H1 (cell line): ENCODE data around the gene ABL1. TPM values are rescaled to one million over a fixed set of nuclear protein-coding genes. Genes with fewer than 3 reads are reported as not detected.
A peak's percentile ranks its signal among the peaks of the same experiment; 100 is the strongest.

Experiments used
- CTCF ChIA-PET: fragments of 300-600 bp; sonication (Branson Sonifier 250); formaldehyde crosslinking; loops from one replicate; lab custom pipeline; 2021; ENCODE audit not compliant: partially characterized antibody; lab: Charles Lee
- POLR2A ChIA-PET: fragments of 300-600 bp; sonication (Branson Sonifier 250); formaldehyde crosslinking; loops from one replicate; lab custom pipeline; 2021; ENCODE audit warnings: inconsistent platforms; ENCODE audit not compliant: partially characterized antibody; lab: Charles Lee
- DNase-seq, 2 experiments: peaks; one replicate each; pipeline versions ENCODE4 v3.0.0 to v3.0.0-alpha.2; 2010 to 2022; ENCODE audit warnings: low spot score in 2 of 2, low read depth in 1 of 2, mixed read lengths in 1 of 2
- FAIRE-seq: peaks from 2 replicates; lab custom pipeline; 2011; peaks lifted over from hg19 to GRCh38; lab: Jason Lieb, UNC
- H2AFZ ChIP-seq: 2 replicates; pipeline ENCODE4 v1.8.1; 2012; ENCODE audit warnings: low read length, inconsistent platforms
- H2AK5ac ChIP-seq: 2 replicates; pipeline ENCODE4 v1.6.1; 2013; ENCODE audit warnings: low read depth, low read length
- H2BK120ac ChIP-seq: replicated peaks from 2 replicates; pipeline ENCODE3; 2013; ENCODE audit warnings: low read depth, low read length, inconsistent platforms
- H2BK12ac ChIP-seq: 2 replicates; pipeline ENCODE4 v1.6.1; 2013; ENCODE audit warnings: low read depth, low read length
- H2BK15ac ChIP-seq: 2 replicates; pipeline ENCODE4 v1.6.1; 2013; ENCODE audit warnings: low read length
- H2BK20ac ChIP-seq: 2 replicates; pipeline ENCODE4 v1.6.1; 2013; ENCODE audit warnings: low read length
- H2BK5ac ChIP-seq: 2 replicates; pipeline ENCODE4 v1.6.1; 2013; ENCODE audit warnings: low read depth, low read length
- H3K14ac ChIP-seq: 2 replicates; pipeline ENCODE4 v1.6.1; 2013; ENCODE audit warnings: inconsistent platforms; ENCODE audit not compliant: insufficient read length
- H3K18ac ChIP-seq: 2 replicates; pipeline ENCODE4 v1.6.1; 2013; ENCODE audit warnings: low read length; ENCODE audit errors: extremely low read depth
- H3K23ac ChIP-seq: 2 replicates; pipeline ENCODE4 v1.6.1; 2013; ENCODE audit warnings: inconsistent platforms; ENCODE audit not compliant: insufficient read length
- H3K23me2 ChIP-seq: 2 replicates; pipeline ENCODE4 v1.6.1; 2013; ENCODE audit warnings: low read depth, low read length
- H3K27ac ChIP-seq: 2 replicates; pipeline ENCODE4 v1.6.1; 2011; ENCODE audit warnings: low read depth, low read length, inconsistent platforms
- H3K27me3 ChIP-seq, 4 experiments: replicated peaks in 1 of 4; 1 replicate in 1 of 4; 2 replicates in 3 of 4; pipeline versions ENCODE4 v1.6.1 to v1.8.1; 2011 to 2013; ENCODE audit warnings: low read length in 3 of 4, mild to moderate bottlenecking in 3 of 4, inconsistent platforms in 2 of 4, mixed read lengths in 2 of 4, moderate library complexity in 1 of 4; ENCODE audit not compliant: control insufficient read depth in 3 of 4, insufficient read depth in 3 of 4; ENCODE audit errors: extremely low read depth in 1 of 4
- H3K36me3 ChIP-seq, 4 experiments: 2 replicates each; pipeline versions ENCODE4 v1.6.1 to v1.8.1; 2011 to 2013; ENCODE audit warnings: mild to moderate bottlenecking in 4 of 4, low read length in 3 of 4, moderate library complexity in 2 of 4, control low read depth in 1 of 4, inconsistent platforms in 1 of 4; ENCODE audit not compliant: insufficient read depth in 4 of 4, control insufficient read depth in 2 of 4
- H3K4ac ChIP-seq: replicated peaks from 2 replicates; pipeline ENCODE3; 2013; ENCODE audit warnings: low read length, low read depth, mixed read lengths, inconsistent platforms; ENCODE audit not compliant: insufficient read length
- H3K4me1 ChIP-seq, 4 experiments: replicated peaks in 1 of 4; 1 replicate in 1 of 4; 2 replicates in 3 of 4; pipeline versions ENCODE4 v1.6.1 to v1.8.1; 2011 to 2013; ENCODE audit warnings: low read length in 3 of 4, inconsistent platforms in 2 of 4, mixed read lengths in 1 of 4; ENCODE audit not compliant: insufficient read depth in 4 of 4, control insufficient read depth in 3 of 4
- H3K4me2 ChIP-seq, 2 experiments: 2 replicates each; pipeline versions ENCODE4 v1.6.1 to v1.8.1; 2011 to 2013; ENCODE audit warnings: low read depth in 2 of 2, low read length in 2 of 2, control low read depth in 1 of 2, inconsistent platforms in 1 of 2, mild to moderate bottlenecking in 1 of 2; ENCODE audit not compliant: insufficient read depth in 1 of 2
- H3K4me3 ChIP-seq, 4 experiments: fragments of 200-600, 300-600 bp in 1 of 4; sonication (generic), shearing (Covaris generic), sonication (Bioruptor Twin) in 1 of 4; 2 replicates each; pipeline versions ENCODE4 v1.5.1 to v1.8.1; 2011 to 2016; ENCODE audit warnings: low read length in 4 of 4, low read depth in 3 of 4, control low read depth in 2 of 4, inconsistent platforms in 2 of 4, mild to moderate bottlenecking in 2 of 4, mixed read lengths in 1 of 4, moderate library complexity in 1 of 4; ENCODE audit not compliant: insufficient read depth in 2 of 4; ENCODE audit errors: extremely low read depth in 1 of 4
- H3K56ac ChIP-seq: replicated peaks from 2 replicates; pipeline ENCODE3; 2013; ENCODE audit warnings: low read depth, mild to moderate bottlenecking, mixed read lengths, low read length, inconsistent platforms; ENCODE audit not compliant: insufficient read length
- H3K79me1 ChIP-seq: 2 replicates; pipeline ENCODE4 v1.6.1; 2013; ENCODE audit warnings: low read depth, low read length, control low read depth
- H3K79me2 ChIP-seq, 2 experiments: 2 replicates each; pipeline versions ENCODE4 v1.6.1 to v1.8.1; 2012 to 2013; ENCODE audit warnings: low read length in 2 of 2, mild to moderate bottlenecking in 2 of 2, inconsistent platforms in 1 of 2; ENCODE audit not compliant: insufficient read depth in 2 of 2, control insufficient read depth in 1 of 2
- H3K9ac ChIP-seq, 4 experiments: replicated peaks in 1 of 4; 1 replicate in 1 of 4; 2 replicates in 3 of 4; pipeline versions ENCODE4 v1.6.1 to v1.8.1; 2011 to 2013; ENCODE audit warnings: low read depth in 3 of 4, low read length in 3 of 4, control low read depth in 2 of 4, mild to moderate bottlenecking in 2 of 4, moderate library complexity in 2 of 4, inconsistent platforms in 1 of 4; ENCODE audit errors: extremely low read depth in 1 of 4
- H3K9me3 ChIP-seq, 2 experiments: 2 replicates each; pipeline versions ENCODE4 v1.6.1 to v1.8.1; 2012 to 2013; ENCODE audit warnings: mild to moderate bottlenecking in 2 of 2, moderate library complexity in 2 of 2, control low read depth in 1 of 2, inconsistent platforms in 1 of 2, low read depth in 1 of 2, low read length in 1 of 2, mixed read lengths in 1 of 2; ENCODE audit not compliant: insufficient read depth in 2 of 2
- H4K20me1 ChIP-seq, 2 experiments: replicated peaks in 1 of 2; 2 replicates each; pipeline versions ENCODE3 to v1.8.1; 2011 to 2013; ENCODE audit warnings: inconsistent platforms in 2 of 2, low read length in 2 of 2, mild to moderate bottlenecking in 1 of 2; ENCODE audit not compliant: insufficient read depth in 2 of 2, control insufficient read depth in 1 of 2
- H4K5ac ChIP-seq: 2 replicates; pipeline ENCODE4 v1.6.1; 2013; ENCODE audit warnings: low read length, low read depth, mixed read lengths, inconsistent platforms; ENCODE audit not compliant: insufficient read length
- H4K8ac ChIP-seq: 2 replicates; pipeline ENCODE4 v1.8.0; 2013; ENCODE audit warnings: mild to moderate bottlenecking, moderate library complexity, low read length, inconsistent platforms; ENCODE audit not compliant: insufficient read depth; ENCODE audit errors: extremely low read depth
- H4K91ac ChIP-seq: replicated peaks from 2 replicates; pipeline ENCODE3; 2013; ENCODE audit warnings: low read length, mixed read lengths, inconsistent platforms; ENCODE audit not compliant: insufficient read length
- CBX8 ChIP-seq: fragments of 300-800, 300-1000 bp; sonication (generic); IDR thresholded peaks from 2 replicates; pipeline ENCODE4 v1.7.1; 2016; ENCODE audit warnings: low read depth, low read length, borderline replicate concordance
- CTCF ChIP-seq, 3 experiments: IDR thresholded peaks; 1 replicate in 2 of 3; 2 replicates in 1 of 3; pipeline versions ENCODE4 v1.5.1 to v1.6.1; 2011; ENCODE audit warnings: low read length in 3 of 3, mild to moderate bottlenecking in 3 of 3, inconsistent platforms in 2 of 3, low read depth in 1 of 3, moderate library complexity in 1 of 3; ENCODE audit not compliant: insufficient read depth in 1 of 3; ENCODE audit errors: control extremely low read depth in 1 of 3
- E2F6 ChIP-seq: IDR thresholded peaks from 2 replicates; pipeline ENCODE4 v1.6.1; 2012; ENCODE audit warnings: inconsistent platforms
- EZH2 ChIP-seq: fragments of 200-600 bp; sonication (generic); IDR thresholded peaks from 2 replicates; pipeline ENCODE4 v1.7.1; 2012; ENCODE audit warnings: low read depth, mild to moderate bottlenecking, moderate library complexity, low read length, inconsistent platforms; ENCODE audit not compliant: severe bottlenecking
- KDM1A ChIP-seq: fragments of 200-600, 300-600 bp; sonication (generic); IDR thresholded peaks from 2 replicates; pipeline ENCODE4 v1.7.1; 2016; ENCODE audit warnings: mild to moderate bottlenecking, low read length, borderline replicate concordance
- POU5F1 ChIP-seq: IDR thresholded peaks from 2 replicates; pipeline ENCODE4 v1.6.1; 2011; ENCODE audit warnings: low read depth, mild to moderate bottlenecking, low read length, moderate library complexity
- SP1 ChIP-seq: IDR thresholded peaks from 2 replicates; pipeline ENCODE4 v1.6.1; 2011; ENCODE audit warnings: low read depth, low read length
- TCF12 ChIP-seq: IDR thresholded peaks from 2 replicates; pipeline ENCODE4 v1.6.1; 2011; ENCODE audit warnings: low read depth, mild to moderate bottlenecking, low read length
- WGBS, 2 experiments: shearing (Covaris generic) in 1 of 2; methylation state at CpG; one replicate each; pipeline versions ENCODE4 v1.1.6 to v1.1.7; 2013 to 2015; ENCODE audit warnings: low lambda C conversion rate in 2 of 2, mixed read lengths in 2 of 2, inconsistent platforms in 1 of 2, low coverage in 1 of 2, missing lambda C conversion rate in 1 of 2; ENCODE audit not compliant: insufficient replicate concordance in 2 of 2, insufficient coverage in 1 of 2, insufficient read length in 1 of 2; ENCODE audit errors: extremely low coverage in 1 of 2, missing lambda C conversion rate in 1 of 2; 5-methylcytosine and 5-hydroxymethylcytosine counted together
- polyA plus RNA-seq, 7 experiments: library from polyadenylated mRNA; depleted of rRNA in 3 of 7; stranded (reverse) in 5 of 7; unstranded in 2 of 7; fragments of >200 nt in 5 of 7; fragments of 200-250 nt in 2 of 7; gene quantifications; 1 replicate in 5 of 7; 2 replicates in 1 of 7; 4 replicates in 1 of 7; pipeline versions ENCODE4 v1.2.1 to v1.2.3, GENCODE V29; 2011 to 2013; ENCODE audit warnings: missing spikeins in 2 of 7, mixed read lengths in 2 of 7
- total RNA-seq: library from RNA; stranded (reverse); fragmentation: NEBNext Ultra II Directional; extraction: Animal tissue kit (Norgen Biotek cat#: 25700); gene quantifications from 2 replicates; pipeline ENCODE4 v1.2.1, GENCODE V29; 2021

The ABL1 gene
- total and polyA plus RNA-seq, 2 of the 8 experiments (the other 6 are each of a cell fraction or from before 2014, with no cell fraction given) = 35.3 to 104 TPM

GRCh38 chr9:130913599-130914416 lies 78.8 kb downstream of the ABL1 start:
- Histone ChIP-seq H3K56ac (peak overlapping the region; percentile 59), H2BK120ac (no peak overlapping the region), H3K36me3 (no peaks in the 10 kb centered on the region), H3K27ac (no peak overlapping the region), H3K79me2 (no peaks in the 10 kb centered on the region), H3K4ac (peak overlapping the region; percentile 37), H3K4me3 (no peak overlapping the region), H2BK20ac (no peak overlapping the region), H2BK15ac (peak overlapping the region; percentile 88), H3K27me3 (no peaks in the 10 kb centered on the region; a peak in 1 of 7 replicates), H3K79me1 (no peaks in the 10 kb centered on the region), H3K23me2 (no peaks in the 10 kb centered on the region), H3K14ac (no peak overlapping the region), H4K91ac (no peak overlapping the region), H4K20me1 (no peaks in the 10 kb centered on the region), H3K23ac (no peak overlapping the region), H4K8ac (0 out of 2 replicates have a peak overlapping the region, but pooled peaks have one; percentile 48), H4K5ac (no peak overlapping the region), H3K18ac (peak overlapping the region; percentile 19), H2AFZ (0 out of 2 replicates have a peak overlapping the region, but pooled peaks have one; percentile 12), H3K9me3 (no peaks in the 10 kb centered on the region), H3K4me1 (peaks cover 0 to 18% (median 2%) of the 10 kb centered on the region in 4 experiments; a peak in 6 of 7 replicates), H3K4me2 (no peak overlapping the region), H3K9ac (no peak overlapping the region), H2BK12ac (peak overlapping the region; percentile 68; the same call in 1 of the 2 replicates), H2AK5ac (no peak overlapping the region), H2BK5ac (0 out of 2 replicates have a peak overlapping the region, but pooled peaks have one; percentile 24)
- POLR2A ChIA-PET = interaction anchor here (0.8 to 1.8 kb wide), 6 partner anchors 9 to 224 kb away, joined by 3 to 9 read pairs (median 4); no protein-coding TSS in a partner anchor
- no peak for DNase-seq
- CTCF ChIA-PET = interaction anchor here (0.6 to 1.6 kb wide), 14 partner anchors 13 to 485 kb away, joined by 3 to 6 read pairs (median 4); no protein-coding TSS in a partner anchor
- WGBS, 2 experiments = 68% methylated on average over 23 of the region's 23 CpGs; no CpG with 5 or more reads in 1 of the 2 experiments
- FAIRE-seq = no peak
- TF ChIP-seq POU5F1 (no peak), KDM1A (no peak), EZH2 (no peak), CBX8 (no peak), SP1 (no peak), E2F6 (no peak), CTCF (IDR thresholded peaks at IDR 0.05; ENCODE audit: control extremely low read depth in 1 of 3, insufficient read depth in 1 of 3, low read depth in 1 of 3, low read length in 3 of 3) (no peak), TCF12 (no peak)
